Heart left ventricle (tissue), 16 donors: Measurements from ENCODE around the gene DAAM1. TPM values are rescaled to one million over a fixed set of nuclear protein-coding genes. Genes with fewer than 3 reads are reported as not detected.
A peak's percentile ranks its signal among the peaks of the same experiment; 100 is the strongest.

Experiments
- ATAC-seq, 4 donors: fragments of 200-7000 bp; cut with Tn5 transposase; one replicate each; pipeline ENCODE4 v1.9.1; 2020 to 2022; ENCODE audit warnings: moderate library complexity in 4 of 4, mild to moderate bottlenecking in 3 of 4, moderate number of reproducible peaks in 1 of 4
- DNase-seq, 5 donors: peaks; one replicate each; pipeline ENCODE4 v3.0.0-alpha.2; 2020
- H3K27ac ChIP-seq, 12 donors: fragments of 200-600 bp; sonication (generic) in 4 of 12; one replicate each; pipeline versions ENCODE4 v1.5.0 to v1.8.0; 2016 to 2022; ENCODE audit warnings: mild to moderate bottlenecking in 2 of 12
- H3K27me3 ChIP-seq, 9 donors: fragments of 200-600 bp; sonication (generic) in 2 of 9; one replicate each; pipeline versions ENCODE4 v1.5.1 to v1.8.0; 2016 to 2022; ENCODE audit warnings: mild to moderate bottlenecking in 3 of 9
- H3K36me3 ChIP-seq, 9 donors: fragments of 200-600 bp; sonication (generic) in 2 of 9; one replicate each; pipeline versions ENCODE4 v1.5.0 to v1.8.0; 2018 to 2022; ENCODE audit warnings: mild to moderate bottlenecking in 2 of 9
- H3K4me1 ChIP-seq, 12 donors: fragments of 200-600 bp; sonication (generic) in 4 of 12; one replicate each; pipeline versions ENCODE4 v1.5.0 to v1.8.0; 2016 to 2022; ENCODE audit warnings: mild to moderate bottlenecking in 3 of 12
- H3K4me3 ChIP-seq, 12 donors: fragments of 200-600 bp; sonication (generic) in 4 of 12; one replicate each; pipeline versions ENCODE4 v1.5.0 to v1.8.0; 2017 to 2022; ENCODE audit warnings: mild to moderate bottlenecking in 9 of 12, moderate library complexity in 4 of 12
- H3K9me3 ChIP-seq, 12 donors: fragments of 200-600 bp; sonication (generic) in 4 of 12; one replicate each; pipeline versions ENCODE4 v1.5.0 to v1.8.0; 2016 to 2022; ENCODE audit warnings: mild to moderate bottlenecking in 1 of 12
- CTCF ChIP-seq, 12 donors: fragments of 200-600 bp; sonication (generic) in 4 of 12; IDR thresholded peaks; one replicate each; pipeline versions ENCODE4 v1.5.0 to v1.8.0; 2018 to 2022; ENCODE audit warnings: antibody characterized with exemption in 12 of 12, mild to moderate bottlenecking in 5 of 12
- POLR2A ChIP-seq, 2 donors: fragments of 450-650 bp; IDR thresholded peaks; one replicate each; pipeline ENCODE4 v1.6.1; 2017; ENCODE audit warnings: antibody characterized with exemption in 2 of 2, mild to moderate bottlenecking in 2 of 2, moderate library complexity in 2 of 2
- WGBS, 4 donors: extraction: QIAGEN DNeasy Blood & Tissue Kit in 2 of 4; methylation state at CpG; one replicate each; pipeline versions ENCODE4 v1.1.5 to v1.1.7; 2013 to 2018; 5-methylcytosine and 5-hydroxymethylcytosine counted together
- intact Hi-C, 10 donors: fragments of 100-400 bp; cut with DNase I; formaldehyde crosslinking; loops; one replicate each; pipeline versions ENCODE4 v1.11.1 to v1.14.2; 2022
- polyA plus RNA-seq, 2 donors: library from polyadenylated mRNA; stranded (reverse); fragments of 200-250 nt; gene quantifications; one replicate each; pipeline ENCODE4 v1.2.3, GENCODE V29; 2013
- total RNA-seq, 9 donors: library from RNA; depleted of rRNA in 2 of 9; stranded (reverse); fragments of >200 nt in 2 of 9; fragmentation: NEBNext Ultra II Directional in 3 of 9; extraction: Animal tissue kit (Norgen Biotek cat#: 25700) in 3 of 9; gene quantifications; one replicate each; pipeline versions ENCODE4 v1.1.0 to v1.2.4, GENCODE V29; 2016 to 2023
- donor health status: ischemic (EF 13 %, LVEDD 7.1; RV severe dilation, severe dysfunction).
- donor health status: healthy with polysubstance abuse.
- donor health status: DM: no; HTN: yes; CAD: no.
- donor health status: DM: no; HTN: no; CAD: no.
- donor health status: ischemic (EF 25% LVEDD 6.9; RV normal size, moderate dysfunction).
- donor health status: ischemic (EF 25% LVEDD 5.7; RV mildly dilated, moderate dysfunction).
- donor health status: healthy.
- donor health status: DM: yes; HTN: yes; CAD: no.
- donor health status: ischemic (EF 35%, LVEDD 5.7; RV mildly dilated, moderate dysfunction).
- donor health status: nonischemic (EF 11% LVEDD 7.7; RV severe dilation, severe dysfunction).
- donor health status: DM: yes; HTN: yes; CAD: no.
- donor health status: PGD.
- donor health status: ischemic (EF 29% LVEDD 5.4; RV normal size, mild dysfunction).
- donor health status: nonischemic (EF 23%, LVEDD 6.1; RV moderate dilation, normal function).

DAAM1 gene
- total and polyA plus RNA-seq, 11 donors: 18.2 to 92.6 (median 67.2) TPM

- intact Hi-C loops: loop anchor here in 1 of 10 donors (10.0 kb wide), 1 partner anchor 115 kb away; no protein-coding TSS in a partner anchor
- TF ChIP-seq POLR2A (IDR thresholded peaks at IDR 0.05): no peak
- no peak for TF ChIP-seq CTCF (IDR thresholded peaks at IDR 0.05)
- no peaks in the 10 kb centered on the region for H3K27me3 ChIP-seq
- ATAC-seq: peak in 2 of 4 donors; percentile 9 to 11
- no peak for DNase-seq
- WGBS, 4 donors: 61 to 66% (median 64%) methylated on average over 7 of the region's 7 CpGs
- H3K27ac ChIP-seq: peak overlapping the region in 9 of 12 donors; percentile 20 to 61 (median 49)
- H3K4me3 ChIP-seq: no peak overlapping the region
- no peaks in the 10 kb centered on the region for H3K36me3 ChIP-seq
- peaks cover 3 to 90% (median 61%) of the 10 kb centered on the region in 12 donors for H3K4me1 ChIP-seq
- H3K9me3 ChIP-seq: no peaks in the 10 kb centered on the region
Observed at GRCh38 chr14:59309291-59309900, 120.9 kb downstream of the DAAM1 start.

GRCh38 chr14:59310633-59311032, 122.2 kb downstream of the DAAM1 start:
- intact Hi-C loops: loop anchor here in 3 of 10 donors (10.0 kb wide), 2 partner anchors 116 to 176 kb away; no protein-coding TSS in a partner anchor
- H3K36me3 ChIP-seq: peaks cover 0 to 3% (median 0%) of the 10 kb centered on the region in 9 donors
- H3K27me3 ChIP-seq: no peaks in the 10 kb centered on the region
- no peaks in the 10 kb centered on the region for H3K9me3 ChIP-seq
- no peak for TF ChIP-seq CTCF (IDR thresholded peaks at IDR 0.05)
- TF ChIP-seq POLR2A (IDR thresholded peaks at IDR 0.05): no peak
- WGBS, 4 donors: 61 to 78% (median 74%) methylated on average over 3 of the region's 3 CpGs
- H3K4me1 ChIP-seq: peaks cover under 1 to 78% (median 52%) of the 10 kb centered on the region in 12 donors
- DNase-seq (no peak), ATAC-seq (no peak)
- no peak overlapping the region for H3K4me3 ChIP-seq
- no peak overlapping the region for H3K27ac ChIP-seq

GRCh38 chr14:59311723-59312122, 123.3 kb downstream of the DAAM1 start:
- Histone ChIP-seq H3K9me3 (no peaks in the 10 kb centered on the region), H3K36me3 (peaks cover 0 to 3% (median 0%) of the 10 kb centered on the region in 9 donors), H3K27me3 (no peaks in the 10 kb centered on the region), H3K4me1 (peaks cover 0 to 78% (median 52%) of the 10 kb centered on the region in 12 donors), H3K4me3 (no peak overlapping the region), H3K27ac (peak overlapping the region in 1 of 12 donors; percentile 43)
- DNase-seq (no peak), ATAC-seq (no peak)
- WGBS, 4 donors: 95 to 97% (median 97%) methylated on average over 3 of the region's 3 CpGs
- intact Hi-C loops: loop anchor here in 3 of 10 donors (10.0 kb wide), 2 partner anchors 117 to 177 kb away; no protein-coding TSS in a partner anchor
- TF ChIP-seq CTCF (IDR thresholded peaks at IDR 0.05) (no peak), POLR2A (IDR thresholded peaks at IDR 0.05) (no peak)

GRCh38 chr14:59313144-59313651, 124.7 kb downstream of the DAAM1 start:
- no peak for DNase-seq
- Histone ChIP-seq H3K9me3 (no peaks in the 10 kb centered on the region), H3K27ac (peak overlapping the region in 4 of 12 donors; percentile 21 to 43 (median 27)), H3K4me1 (peaks cover 0 to 81% (median 56%) of the 10 kb centered on the region in 12 donors), H3K4me3 (no peak overlapping the region), H3K27me3 (no peaks in the 10 kb centered on the region), H3K36me3 (peaks cover 0 to 3% (median 0%) of the 10 kb centered on the region in 9 donors)
- ATAC-seq: no peak
- 47 to 60% (median 57%) methylated on average over 3 of the region's 3 CpGs for WGBS, 4 donors
- intact Hi-C loops: loop anchor here in 3 of 10 donors (10.0 kb wide), 2 partner anchors 118 to 178 kb away; no protein-coding TSS in a partner anchor
- TF ChIP-seq POLR2A (IDR thresholded peaks at IDR 0.05) (no peak), CTCF (IDR thresholded peaks at IDR 0.05) (no peak)
